Activated CD4-positive, alpha-beta T cell treated with anti-CD3 and anti-CD28 coated beads, Interleukin-2, amount 50 U/mL, for 48 hours (primary cell): ENCODE results near the gene SYT9.

ENCODE experiments used
- DNase-seq, 2 experiments: peaks; one replicate each; pipeline ENCODE4 v3.0.0-alpha.2; 2020

The SYT9 gene

GRCh38 chr11:7484645-7485044 is 232.9 kb downstream of the SYT9 start:
- DNase-seq, result no peak

GRCh38 chr11:7485186-7486097 is 233.7 kb downstream of the SYT9 start, which contains the start of gene OLFML1:
Gene OLFML1 (plus strand): TSS chr11:7485506. CDS start chr11:7485876, 370 bp downstream.
- no peak for DNase-seq

GRCh38 chr11:7486098-7486780 is 234.5 kb downstream of the SYT9 start:
- no peak for DNase-seq

GRCh38 chr11:7486781-7487140 is 235.1 kb downstream of the SYT9 start:
- DNase-seq, result no peak

GRCh38 chr11:7487360-7487759 is 235.7 kb downstream of the SYT9 start:
- no peak for DNase-seq

- DNase-seq, result no peak
These were observed 237.0 kb downstream of the SYT9 start for GRCh38 chr11:7488681-7489080.

GRCh38 chr11:7489376-7489775 is 237.7 kb downstream of the SYT9 start:
- no peak for DNase-seq

- DNase-seq, result no peak
These were observed 238.3 kb downstream of the SYT9 start for GRCh38 chr11:7490054-7490453.

GRCh38 chr11:7490535-7490934 is 238.8 kb downstream of the SYT9 start:
- DNase-seq, result no peak

GRCh38 chr11:7492253-7492652 is 240.5 kb downstream of the SYT9 start:
- DNase-seq, result no peak

- no peak for DNase-seq
These were observed 242.0 kb downstream of the SYT9 start for GRCh38 chr11:7493670-7494069.

- DNase-seq, result no peak
These were observed 242.5 kb downstream of the SYT9 start for GRCh38 chr11:7494086-7494745.

GRCh38 chr11:7495882-7496551 is 244.3 kb downstream of the SYT9 start:
- no peak for DNase-seq

- no peak for DNase-seq
These were observed 246.5 kb downstream of the SYT9 start for GRCh38 chr11:7498193-7498592.

- no peak for DNase-seq
These were observed 247.4 kb downstream of the SYT9 start for GRCh38 chr11:7499081-7499480.

GRCh38 chr11:7500251-7500650 is 248.5 kb downstream of the SYT9 start:
- DNase-seq, result no peak

- no peak for DNase-seq
These were observed 249.5 kb downstream of the SYT9 start for GRCh38 chr11:7501251-7501650.

GRCh38 chr11:7501894-7502293 is 250.2 kb downstream of the SYT9 start:
- no peak for DNase-seq

GRCh38 chr11:7506243-7506642 is 254.5 kb downstream of the SYT9 start:
- DNase-seq, result no peak

- no peak for DNase-seq
These were observed 256.4 kb downstream of the SYT9 start for GRCh38 chr11:7508087-7508486.

- DNase-seq, result no peak
These were observed 258.3 kb downstream of the SYT9 start for GRCh38 chr11:7509966-7510365.

- DNase-seq, result no peak
These were observed 259.7 kb downstream of the SYT9 start for GRCh38 chr11:7511401-7511800.
